GM12878 (cell line): ENCODE results near the gene INO80E. TPM values are rescaled to one million over a fixed set of nuclear protein-coding genes. Genes with fewer than 3 reads are reported as not detected.

Experiments used
- CREM ChIP-seq: IDR thresholded peaks from 2 replicates; pipeline ENCODE4 v1.6.1; 2014; ENCODE audit warnings: antibody characterized with exemption, low read depth
- DPF2 ChIP-seq: fragments of 450-650 bp; IDR thresholded peaks from 2 replicates; pipeline ENCODE4 v1.6.1; 2017; ENCODE audit warnings: mild to moderate bottlenecking
- FOXK2 ChIP-seq: fragments of 450-650 bp; IDR thresholded peaks from 2 replicates; pipeline ENCODE4 v1.6.1; 2017; ENCODE audit warnings: mild to moderate bottlenecking, moderate library complexity
- FOXM1 ChIP-seq: IDR thresholded peaks from 2 replicates; pipeline ENCODE4 v1.6.1; 2012; ENCODE audit warnings: low read depth, mild to moderate bottlenecking, inconsistent platforms, low read length, moderate library complexity
- GATAD2B ChIP-seq: fragments of 450-650 bp; conservative IDR thresholded peaks from 2 replicates; pipeline ENCODE4 v1.6.1; 2017; ENCODE audit warnings: low read depth, mild to moderate bottlenecking, moderate library complexity
- KDM1A ChIP-seq: fragments of 200-600 bp; sonication (generic); IDR thresholded peaks from 2 replicates; pipeline ENCODE4 v1.6.1; 2016; ENCODE audit warnings: borderline replicate concordance
- LARP7 ChIP-seq: fragments of 450-650 bp; IDR thresholded peaks from 2 replicates; pipeline ENCODE4 v1.6.1; 2017; ENCODE audit warnings: mild to moderate bottlenecking
- NBN ChIP-seq: fragments of 450-650 bp; IDR thresholded peaks from 2 replicates; pipeline ENCODE4 v1.6.1; 2016
- NR2F1 ChIP-seq: fragments of 450-650 bp; conservative IDR thresholded peaks from 2 replicates; pipeline ENCODE4 v1.6.1; 2017; ENCODE audit warnings: mild to moderate bottlenecking
- PML ChIP-seq: IDR thresholded peaks from 2 replicates; pipeline ENCODE4 v1.6.1; 2012; ENCODE audit warnings: low read length, inconsistent platforms
- POLR2A ChIP-seq: IDR thresholded peaks from 2 replicates; pipeline ENCODE4 v1.6.1; 2011; ENCODE audit warnings: low read depth, mild to moderate bottlenecking, low read length
- POLR2AphosphoS5 ChIP-seq: IDR thresholded peaks from 2 replicates; pipeline ENCODE4 v1.6.1; 2011; ENCODE audit warnings: mild to moderate bottlenecking, low read length, inconsistent platforms
- RUNX3 ChIP-seq: IDR thresholded peaks from 2 replicates; pipeline ENCODE4 v1.6.1; 2012; ENCODE audit warnings: low read length, inconsistent platforms
- SMAD5 ChIP-seq: IDR thresholded peaks from 2 replicates; pipeline ENCODE4 v1.6.1; 2016; ENCODE audit warnings: antibody characterized with exemption, low read depth
- SMARCA5 ChIP-seq: fragments of 450-650 bp; IDR thresholded peaks from 2 replicates; pipeline ENCODE4 v1.6.1; 2017; ENCODE audit warnings: mild to moderate bottlenecking
- TCF12 ChIP-seq: IDR thresholded peaks from 2 replicates; pipeline ENCODE4 v1.6.1; 2011; ENCODE audit warnings: low read depth, mild to moderate bottlenecking, low read length
- TCF3 ChIP-seq: IDR thresholded peaks from 2 replicates; pipeline ENCODE4 v1.6.1; 2012; ENCODE audit warnings: low read depth, mild to moderate bottlenecking, low read length, borderline replicate concordance; ENCODE audit not compliant: insufficient read depth
- TCF7 ChIP-seq: IDR thresholded peaks from 2 replicates; pipeline ENCODE4 v1.6.1; 2014; ENCODE audit warnings: antibody characterized with exemption, borderline replicate concordance
- YY1 ChIP-seq: IDR thresholded peaks from 2 replicates; pipeline ENCODE4 v1.6.1; 2011; ENCODE audit warnings: low read depth, mild to moderate bottlenecking, low read length
- ZNF207 ChIP-seq: fragments of 450-650 bp; IDR thresholded peaks from 2 replicates; pipeline ENCODE4 v1.6.1; 2014; ENCODE audit warnings: antibody characterized with exemption, mild to moderate bottlenecking, borderline replicate concordance
- ZZZ3 ChIP-seq: IDR thresholded peaks from 2 replicates; pipeline ENCODE4 v1.6.1; 2011; ENCODE audit warnings: low read depth; ENCODE audit not compliant: control insufficient read depth, insufficient read length
- polyA plus RNA-seq, 11 experiments: library from polyadenylated mRNA; depleted of rRNA in 4 of 11; unstranded in 6 of 11; stranded (reverse) in 5 of 11; fragments of >200 nt; fragmentation: Nextera tagmentation in 4 of 11; fragmentation: Illumina TruSeq in 1 of 11; extraction: Ambion mirVana in 4 of 11; extraction: Trizol in 1 of 11; gene quantifications; 1 replicate in 1 of 11; 2 replicates in 10 of 11; pipeline versions ENCODE4 v1.2.1 to v1.2.3, GENCODE V29; 2011 to 2016; ENCODE audit warnings: inconsistent platforms in 2 of 11, missing spikeins in 2 of 11, low read depth in 1 of 11
- total RNA-seq, 4 experiments: library from RNA; depleted of rRNA in 3 of 4; stranded (reverse); fragments of >200 nt in 3 of 4; fragmentation: Illumina TruSeq in 1 of 4; extraction: Trizol in 1 of 4; gene quantifications; 2 replicates each; pipeline versions ENCODE4 v1.2.1 to v1.2.3, GENCODE V29; 2013 to 2021
- TF ChIP-seq, protein P1 (sequence below): fragments of 450-650 bp; IDR thresholded peaks from 2 replicates; pipeline ENCODE4 v1.6.1; 2017; ENCODE audit warnings: mild to moderate bottlenecking, moderate library complexity
- TF ChIP-seq, protein P2 (sequence below): IDR thresholded peaks from 2 replicates; pipeline ENCODE4 v1.6.1; 2012; ENCODE audit warnings: low read length, inconsistent platforms
- TF ChIP-seq, protein P3 (sequence below): fragments of 450-650 bp; IDR thresholded peaks from 2 replicates; pipeline ENCODE4 v1.6.1; 2017; ENCODE audit warnings: low read depth, mild to moderate bottlenecking, moderate library complexity

INO80E gene
- total and polyA plus RNA-seq, 10 of the 15 experiments (the other 5 are each of a cell fraction or from before 2014, with no cell fraction given): 0.39 to 74.0 (median 33.0) TPM

DNA sequence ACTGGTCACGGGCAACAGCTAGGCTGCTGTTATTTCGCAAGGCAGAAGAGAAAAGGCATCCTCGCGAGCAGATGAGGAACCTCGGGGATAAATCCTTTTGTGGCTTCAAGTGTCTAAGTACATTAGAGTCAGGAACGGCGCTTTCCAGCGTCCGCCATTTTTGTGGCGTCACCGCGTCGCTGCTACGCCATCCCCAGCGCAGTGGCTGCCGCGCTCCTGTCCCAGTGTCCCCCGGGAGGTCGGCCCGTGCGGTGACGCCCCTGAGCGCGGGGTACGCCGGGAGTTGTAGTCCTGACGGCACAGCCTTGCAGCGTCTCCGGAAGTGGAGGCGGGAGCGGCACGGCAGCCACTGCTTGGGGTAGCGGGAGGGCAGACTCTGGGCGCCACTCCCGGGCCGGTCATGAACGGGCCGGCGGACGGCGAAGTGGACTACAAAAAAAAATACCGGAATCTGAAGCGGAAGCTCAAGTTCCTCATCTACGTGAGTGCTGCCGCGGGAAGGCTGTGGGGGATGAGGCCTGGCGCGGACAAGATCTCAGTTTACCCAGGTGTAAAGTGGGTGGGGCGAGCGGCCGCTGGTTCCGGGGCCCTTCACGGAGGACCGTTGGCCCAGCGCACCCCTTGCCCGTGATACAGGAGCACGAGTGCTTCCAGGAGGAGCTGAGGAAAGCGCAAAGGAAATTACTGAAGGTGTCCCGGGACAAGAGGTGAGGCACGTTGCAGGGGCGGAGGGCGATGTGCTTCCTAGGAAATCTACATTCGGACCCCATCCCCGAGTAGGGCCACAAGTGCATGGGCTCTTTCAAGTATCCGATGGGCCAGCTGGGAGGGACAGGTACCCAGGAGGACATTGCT is at the start of gene INO80E (continued):
- TF ChIP-seq GATAD2B (peak; percentile 52; the same call in 1 of the 2 replicates), FOXM1 (no peak), NR2F1 (0 out of 2 replicates have a peak, but pooled peaks have one; percentile 2), TCF3 (no peak), CREM (peak; percentile 98), FOXK2 (peak; percentile 44; the same call in 1 of the 2 replicates), TCF7 (no peak), ZNF207 (peak; percentile 18; the same call in 1 of the 2 replicates), YY1 (peak; percentile 97), RUNX3 (peak; percentile 65; the same call in 1 of the 2 replicates), PML (no peak; the same call in 1 of the 2 replicates), NBN (peak; percentile 85), TCF12 (peak; percentile 11; the same call in 1 of the 2 replicates), POLR2AphosphoS5 (peak; percentile 59; the same call in 1 of the 2 replicates), POLR2A (peak; percentile 86), LARP7 (0 out of 2 replicates have a peak, but pooled peaks have one; percentile 12), SMARCA5 (0 out of 2 replicates have a peak, but pooled peaks have one; percentile 48), SMAD5 (peak; percentile 70; the same call in 1 of the 2 replicates), KDM1A (no peak), DPF2 (0 out of 2 replicates have a peak, but pooled peaks have one; percentile 19), ZZZ3 (no peak)
- TF ChIP-seq, protein P1, sequence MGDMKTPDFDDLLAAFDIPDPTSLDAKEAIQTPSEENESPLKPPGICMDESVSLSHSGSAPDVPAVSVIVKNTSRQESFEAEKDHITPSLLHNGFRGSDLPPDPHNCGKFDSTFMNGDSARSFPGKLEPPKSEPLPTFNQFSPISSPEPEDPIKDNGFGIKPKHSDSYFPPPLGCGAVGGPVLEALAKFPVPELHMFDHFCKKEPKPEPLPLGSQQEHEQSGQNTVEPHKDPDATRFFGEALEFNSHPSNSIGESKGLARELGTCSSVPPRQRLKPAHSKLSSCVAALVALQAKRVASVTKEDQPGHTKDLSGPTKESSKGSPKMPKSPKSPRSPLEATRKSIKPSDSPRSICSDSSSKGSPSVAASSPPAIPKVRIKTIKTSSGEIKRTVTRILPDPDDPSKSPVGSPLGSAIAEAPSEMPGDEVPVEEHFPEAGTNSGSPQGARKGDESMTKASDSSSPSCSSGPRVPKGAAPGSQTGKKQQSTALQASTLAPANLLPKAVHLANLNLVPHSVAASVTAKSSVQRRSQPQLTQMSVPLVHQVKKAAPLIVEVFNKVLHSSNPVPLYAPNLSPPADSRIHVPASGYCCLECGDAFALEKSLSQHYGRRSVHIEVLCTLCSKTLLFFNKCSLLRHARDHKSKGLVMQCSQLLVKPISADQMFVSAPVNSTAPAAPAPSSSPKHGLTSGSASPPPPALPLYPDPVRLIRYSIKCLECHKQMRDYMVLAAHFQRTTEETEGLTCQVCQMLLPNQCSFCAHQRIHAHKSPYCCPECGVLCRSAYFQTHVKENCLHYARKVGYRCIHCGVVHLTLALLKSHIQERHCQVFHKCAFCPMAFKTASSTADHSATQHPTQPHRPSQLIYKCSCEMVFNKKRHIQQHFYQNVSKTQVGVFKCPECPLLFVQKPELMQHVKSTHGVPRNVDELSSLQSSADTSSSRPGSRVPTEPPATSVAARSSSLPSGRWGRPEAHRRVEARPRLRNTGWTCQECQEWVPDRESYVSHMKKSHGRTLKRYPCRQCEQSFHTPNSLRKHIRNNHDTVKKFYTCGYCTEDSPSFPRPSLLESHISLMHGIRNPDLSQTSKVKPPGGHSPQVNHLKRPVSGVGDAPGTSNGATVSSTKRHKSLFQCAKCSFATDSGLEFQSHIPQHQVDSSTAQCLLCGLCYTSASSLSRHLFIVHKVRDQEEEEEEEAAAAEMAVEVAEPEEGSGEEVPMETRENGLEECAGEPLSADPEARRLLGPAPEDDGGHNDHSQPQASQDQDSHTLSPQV: no peak
- TF ChIP-seq, protein P2, sequence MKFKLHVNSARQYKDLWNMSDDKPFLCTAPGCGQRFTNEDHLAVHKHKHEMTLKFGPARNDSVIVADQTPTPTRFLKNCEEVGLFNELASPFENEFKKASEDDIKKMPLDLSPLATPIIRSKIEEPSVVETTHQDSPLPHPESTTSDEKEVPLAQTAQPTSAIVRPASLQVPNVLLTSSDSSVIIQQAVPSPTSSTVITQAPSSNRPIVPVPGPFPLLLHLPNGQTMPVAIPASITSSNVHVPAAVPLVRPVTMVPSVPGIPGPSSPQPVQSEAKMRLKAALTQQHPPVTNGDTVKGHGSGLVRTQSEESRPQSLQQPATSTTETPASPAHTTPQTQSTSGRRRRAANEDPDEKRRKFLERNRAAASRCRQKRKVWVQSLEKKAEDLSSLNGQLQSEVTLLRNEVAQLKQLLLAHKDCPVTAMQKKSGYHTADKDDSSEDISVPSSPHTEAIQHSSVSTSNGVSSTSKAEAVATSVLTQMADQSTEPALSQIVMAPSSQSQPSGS: no peak
- TF ChIP-seq, protein P3, sequence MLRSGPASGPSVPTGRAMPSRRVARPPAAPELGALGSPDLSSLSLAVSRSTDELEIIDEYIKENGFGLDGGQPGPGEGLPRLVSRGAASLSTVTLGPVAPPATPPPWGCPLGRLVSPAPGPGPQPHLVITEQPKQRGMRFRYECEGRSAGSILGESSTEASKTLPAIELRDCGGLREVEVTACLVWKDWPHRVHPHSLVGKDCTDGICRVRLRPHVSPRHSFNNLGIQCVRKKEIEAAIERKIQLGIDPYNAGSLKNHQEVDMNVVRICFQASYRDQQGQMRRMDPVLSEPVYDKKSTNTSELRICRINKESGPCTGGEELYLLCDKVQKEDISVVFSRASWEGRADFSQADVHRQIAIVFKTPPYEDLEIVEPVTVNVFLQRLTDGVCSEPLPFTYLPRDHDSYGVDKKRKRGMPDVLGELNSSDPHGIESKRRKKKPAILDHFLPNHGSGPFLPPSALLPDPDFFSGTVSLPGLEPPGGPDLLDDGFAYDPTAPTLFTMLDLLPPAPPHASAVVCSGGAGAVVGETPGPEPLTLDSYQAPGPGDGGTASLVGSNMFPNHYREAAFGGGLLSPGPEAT: peak; percentile 10
